DMS153 treated with DMSO at 0.1 percent for 48 hours (cell line): ENCODE data around the gene RBFOX1.

ENCODE experiments used
- DNase-seq: peaks from one replicate; lab custom pipeline; 2025; ENCODE audit not compliant: unreplicated experiment; lab: John Stamatoyannopoulos, UW

The RBFOX1 gene

DNA sequence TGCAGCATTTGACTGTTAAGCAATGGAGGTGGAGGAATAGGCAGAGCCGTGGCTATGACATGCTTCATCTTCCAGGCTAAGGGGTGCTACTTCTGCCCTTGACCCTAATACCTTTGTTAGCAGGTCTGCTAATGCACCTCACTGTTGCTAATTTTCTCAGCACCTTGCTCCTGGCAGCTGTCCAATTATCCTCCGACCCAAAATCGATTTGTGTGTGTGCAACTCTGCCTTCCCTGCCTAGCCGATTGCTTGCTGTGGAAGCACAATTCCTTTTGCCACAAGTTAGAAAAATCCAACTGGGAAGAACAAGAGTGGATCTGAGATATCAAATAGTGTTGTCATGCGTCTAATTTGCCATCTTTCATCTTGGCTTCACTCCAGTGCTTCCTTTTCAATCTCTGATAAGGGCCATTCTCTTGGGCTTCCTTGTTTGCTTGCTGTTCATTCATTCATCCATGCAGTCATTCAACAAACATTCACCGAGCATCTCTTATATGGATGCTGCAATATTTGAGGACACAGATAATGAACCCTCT lies 422.8 kb downstream of the RBFOX1 start:
- DNase-seq = no peak
